Esophagus muscularis mucosa (tissue), 3 donors: ENCODE measurements around the gene BNC2.

Source experiments
- CTCF ChIP-seq, 3 experiments: fragments of 200-600 bp in 2 of 3; fragments of 450-650 bp in 1 of 3; sonication (generic) in 2 of 3; IDR thresholded peaks; one replicate each; pipeline ENCODE4 v1.5.1; 2017 to 2019; ENCODE audit warnings: antibody characterized with exemption in 3 of 3, mild to moderate bottlenecking in 2 of 3, moderate library complexity in 1 of 3
- POLR2A ChIP-seq: fragments of 450-650 bp; IDR thresholded peaks from one replicate; pipeline ENCODE4 v1.6.1; 2017; ENCODE audit warnings: antibody characterized with exemption, moderate library complexity, mild to moderate bottlenecking, low read depth
- POLR2AphosphoS5 ChIP-seq, 2 donors: sonication (generic); formaldehyde crosslinking; IDR thresholded peaks; one replicate each; pipeline ENCODE4 v1.6.1; 2017; ENCODE audit warnings: antibody characterized with exemption in 2 of 2

- TF ChIP-seq CTCF (IDR thresholded peaks at IDR 0.05) (no peak), POLR2AphosphoS5 (IDR thresholded peaks at IDR 0.05) (no peak), POLR2A (no peak)
Observed at GRCh38 chr9:16888594-16888993, 18.1 kb upstream of the BNC2 start.
